ENCODE data around the gene ARL4A.

The ARL4A gene

GRCh38 chr7:12728192-12728538 is 40.7 kb downstream of the ARL4A start:
- H3K4me3 ChIP-seq (replicated peaks in 1 of 2; ENCODE audit: low read depth in 2 of 2, low read length in 2 of 2) = no peak overlapping the region
- DNase-seq (ENCODE audit: low read depth in 2 of 2) = peak; percentile 78
- TF ChIP-seq, protein P1, sequence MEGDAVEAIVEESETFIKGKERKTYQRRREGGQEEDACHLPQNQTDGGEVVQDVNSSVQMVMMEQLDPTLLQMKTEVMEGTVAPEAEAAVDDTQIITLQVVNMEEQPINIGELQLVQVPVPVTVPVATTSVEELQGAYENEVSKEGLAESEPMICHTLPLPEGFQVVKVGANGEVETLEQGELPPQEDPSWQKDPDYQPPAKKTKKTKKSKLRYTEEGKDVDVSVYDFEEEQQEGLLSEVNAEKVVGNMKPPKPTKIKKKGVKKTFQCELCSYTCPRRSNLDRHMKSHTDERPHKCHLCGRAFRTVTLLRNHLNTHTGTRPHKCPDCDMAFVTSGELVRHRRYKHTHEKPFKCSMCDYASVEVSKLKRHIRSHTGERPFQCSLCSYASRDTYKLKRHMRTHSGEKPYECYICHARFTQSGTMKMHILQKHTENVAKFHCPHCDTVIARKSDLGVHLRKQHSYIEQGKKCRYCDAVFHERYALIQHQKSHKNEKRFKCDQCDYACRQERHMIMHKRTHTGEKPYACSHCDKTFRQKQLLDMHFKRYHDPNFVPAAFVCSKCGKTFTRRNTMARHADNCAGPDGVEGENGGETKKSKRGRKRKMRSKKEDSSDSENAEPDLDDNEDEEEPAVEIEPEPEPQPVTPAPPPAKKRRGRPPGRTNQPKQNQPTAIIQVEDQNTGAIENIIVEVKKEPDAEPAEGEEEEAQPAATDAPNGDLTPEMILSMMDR (IDR thresholded peaks at IDR 0.05; ENCODE audit: low read depth, low read length) = no peak

GRCh38 chr7:12729112-12729511 is 41.7 kb downstream of the ARL4A start:
- TF ChIP-seq, protein P1 (IDR thresholded peaks at IDR 0.05; ENCODE audit: low read depth, low read length) = no peak
- DNase-seq (ENCODE audit: low read depth in 2 of 2) = peak; percentile 74 to 85
- no peak overlapping the region for H3K4me3 ChIP-seq (replicated peaks in 1 of 2; ENCODE audit: low read depth in 2 of 2, low read length in 2 of 2)

- TF ChIP-seq, protein P1 (IDR thresholded peaks at IDR 0.05; ENCODE audit: low read depth, low read length) = no peak
- DNase-seq (ENCODE audit: low read depth in 2 of 2) = no peak
- no peak overlapping the region for H3K4me3 ChIP-seq (replicated peaks in 1 of 2; ENCODE audit: low read depth in 2 of 2, low read length in 2 of 2)
These were observed 43.1 kb downstream of the ARL4A start for GRCh38 chr7:12730523-12730922.

DNA sequence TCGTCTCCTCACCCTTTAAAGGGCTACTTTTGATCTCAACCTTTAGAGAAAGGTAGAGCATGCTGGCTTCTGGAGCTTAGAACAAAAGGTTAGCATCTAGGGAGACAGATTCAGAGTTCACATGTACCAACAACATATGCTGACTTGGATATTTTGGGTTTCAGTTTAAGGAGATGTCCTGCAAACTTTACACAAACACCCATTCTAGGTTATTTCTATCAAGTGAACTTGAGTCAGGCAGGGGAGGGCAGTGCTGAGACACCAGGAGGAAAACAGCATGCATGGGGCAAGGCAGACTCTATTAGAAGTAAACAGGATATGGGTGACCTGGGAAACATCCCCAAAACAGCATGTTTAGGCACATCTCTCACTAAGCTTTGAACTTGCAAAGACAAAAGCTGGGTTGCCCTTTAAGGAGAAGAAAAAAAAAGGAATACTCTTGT is 43.8 kb downstream of the ARL4A start:
- H3K4me3 ChIP-seq (replicated peaks in 1 of 2; ENCODE audit: low read depth in 2 of 2, low read length in 2 of 2) = no peak overlapping the region
- TF ChIP-seq, protein P1 (IDR thresholded peaks at IDR 0.05; ENCODE audit: low read depth, low read length) = peak; percentile 10
- DNase-seq (ENCODE audit: low read depth in 2 of 2) = peak; percentile 66 to 67

GRCh38 chr7:12731775-12732174 is 44.3 kb downstream of the ARL4A start:
- DNase-seq (ENCODE audit: low read depth in 2 of 2) = peak in 1 of 2 donors; percentile 18
- H3K4me3 ChIP-seq (replicated peaks in 1 of 2; ENCODE audit: low read depth in 2 of 2, low read length in 2 of 2) = no peak overlapping the region
- TF ChIP-seq, protein P1 (IDR thresholded peaks at IDR 0.05; ENCODE audit: low read depth, low read length) = no peak

DNA sequence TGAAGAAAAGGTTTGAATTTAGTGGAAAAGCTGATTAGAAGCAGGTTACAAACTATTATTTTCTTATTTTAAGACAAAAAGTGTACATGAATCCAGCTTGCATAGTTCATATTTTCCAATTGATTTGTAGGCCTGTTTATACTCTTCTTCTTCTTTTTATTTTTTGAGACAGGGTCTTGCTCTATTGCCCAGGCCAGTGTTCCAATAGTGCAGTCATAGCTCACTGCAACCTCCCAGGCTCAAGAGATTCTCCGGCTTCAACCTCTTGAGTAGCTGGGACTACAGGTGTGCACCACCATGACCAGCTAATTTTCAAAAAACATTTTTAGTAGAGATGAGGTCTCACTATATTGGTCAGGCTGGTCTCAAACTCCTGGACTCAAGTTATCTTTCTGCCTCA is 45.0 kb downstream of the ARL4A start:
- no peak overlapping the region for H3K4me3 ChIP-seq (replicated peaks in 1 of 2; ENCODE audit: low read depth in 2 of 2, low read length in 2 of 2)

GRCh38 chr7:12735923-12736322 is 48.5 kb downstream of the ARL4A start:
- no peak overlapping the region for H3K4me3 ChIP-seq (replicated peaks in 1 of 2; ENCODE audit: low read depth in 2 of 2, low read length in 2 of 2)
- DNase-seq (ENCODE audit: low read depth in 2 of 2) = no peak
- TF ChIP-seq, protein P1 (IDR thresholded peaks at IDR 0.05; ENCODE audit: low read depth, low read length) = no peak

More for the DNA sequence above, 45.0 kb downstream of the ARL4A start:
- DNase-seq (ENCODE audit: low read depth in 2 of 2) = no peak
- TF ChIP-seq, protein P1 (IDR thresholded peaks at IDR 0.05; ENCODE audit: low read depth, low read length) = no peak
